ENCODE results near the gene BTBD19.
"Not testable (repeated sequence)": the region's sequence is repeated elsewhere in the genome, so short reads cannot be mapped to it uniquely, and the experiment has no call there.

Gene BTBD19

DNA sequence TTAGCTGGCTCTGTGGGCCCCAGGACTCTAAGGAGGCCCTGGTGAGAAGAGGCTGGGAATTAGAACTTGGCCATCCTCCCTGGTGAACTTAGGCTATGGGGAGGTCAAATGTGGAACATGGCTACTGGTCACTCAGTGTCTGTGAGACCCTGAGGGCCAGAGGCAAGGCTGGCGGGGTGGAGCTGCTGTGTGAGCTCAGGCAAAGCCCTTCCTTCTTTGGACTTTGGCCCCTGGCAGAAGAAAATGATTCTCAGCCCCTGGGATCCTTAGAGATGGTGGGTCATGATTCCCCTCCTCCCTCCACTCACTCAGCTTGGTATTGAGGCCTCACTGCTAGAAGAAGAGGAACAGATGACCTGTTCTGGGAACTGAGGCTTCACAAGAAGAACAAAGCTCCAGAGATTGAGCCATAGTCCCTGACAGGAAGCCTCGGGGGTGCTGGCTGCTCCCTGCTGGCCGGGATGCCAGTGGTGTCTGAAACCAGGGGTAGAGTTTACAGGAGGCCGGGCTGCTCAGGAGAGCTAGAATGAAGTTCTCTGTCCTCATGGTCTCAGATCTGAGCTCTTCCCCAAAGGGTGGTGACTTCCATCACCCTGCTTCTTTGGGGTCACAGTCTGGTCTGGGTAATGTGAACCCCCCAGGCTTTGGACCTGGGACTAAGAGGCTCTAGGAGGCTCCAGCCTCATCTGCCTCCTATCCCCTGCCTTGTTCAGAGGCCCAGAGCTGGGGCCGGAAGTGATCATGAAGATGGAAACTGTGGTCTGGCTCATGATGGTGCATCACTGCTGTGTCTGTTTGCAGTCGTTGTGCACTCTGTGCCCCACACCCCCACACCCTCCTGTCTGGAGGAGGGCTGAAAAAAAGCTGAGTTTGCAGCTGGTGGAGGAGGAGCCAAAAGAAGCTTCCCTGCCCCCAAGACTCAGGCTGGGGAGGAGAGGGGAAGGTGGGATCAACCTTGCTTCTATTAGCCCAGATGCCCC lies 905 bp downstream of the BTBD19 start:
- DNase-seq (ENCODE audit: low spot score) = peak; percentile 48

DNA sequence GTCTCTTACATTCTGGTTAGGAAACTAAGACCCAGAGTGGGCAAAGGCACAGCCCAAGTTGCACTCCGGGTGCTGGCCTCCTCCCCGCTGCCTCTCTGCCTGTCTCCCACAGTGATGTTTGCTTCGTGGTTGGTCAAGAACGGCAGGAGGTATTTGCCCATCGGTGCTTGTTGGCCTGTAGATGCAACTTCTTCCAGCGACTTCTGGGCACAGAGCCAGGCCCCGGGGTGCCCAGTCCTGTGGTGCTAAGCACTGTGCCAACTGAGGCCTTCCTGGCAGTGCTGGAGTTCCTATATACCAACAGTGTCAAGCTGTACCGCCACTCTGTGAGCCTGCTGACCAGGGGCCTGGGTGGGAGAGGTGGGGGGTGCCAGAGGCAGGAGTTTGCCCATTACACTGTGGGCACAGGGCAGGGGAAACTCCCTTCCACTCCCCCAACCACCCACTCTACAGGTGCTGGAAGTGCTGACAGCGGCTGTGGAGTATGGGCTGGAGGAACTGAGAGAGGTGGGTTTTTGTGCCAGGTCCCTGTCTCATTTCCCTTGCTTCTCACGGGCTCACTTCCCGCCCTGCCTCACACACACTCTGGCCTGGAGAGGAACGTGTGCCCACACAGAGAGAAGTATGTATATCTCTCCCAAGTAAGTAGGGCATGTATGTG lies 1.9 kb downstream of the BTBD19 start:
- DNase-seq (ENCODE audit: low spot score) = no peak

- not testable (repeated sequence) for DNase-seq (ENCODE audit: low spot score)
Measured at GRCh38 chr1:44810762-44811105, 2.4 kb downstream of the BTBD19 start.

DNA sequence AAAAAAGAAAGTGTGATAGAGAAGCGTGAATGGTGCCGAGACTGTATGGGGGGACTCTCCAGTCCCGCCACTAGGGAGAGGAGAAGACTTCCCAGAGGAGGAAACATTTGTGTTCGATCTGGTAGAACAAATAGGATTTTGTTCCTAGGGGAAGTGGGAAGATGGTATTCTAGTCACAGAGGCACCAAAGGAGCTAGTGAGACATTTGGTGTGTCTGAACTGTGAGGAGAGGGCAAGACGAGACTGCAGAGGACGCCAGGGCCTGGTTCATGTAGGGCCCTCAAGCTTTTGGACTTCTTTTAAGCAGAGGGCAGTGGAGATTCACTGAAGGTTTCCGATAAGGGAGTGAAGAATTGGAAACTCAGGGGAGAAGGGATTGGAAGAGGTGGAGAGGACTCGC lies 2.9 kb downstream of the BTBD19 start:
- DNase-seq (ENCODE audit: low spot score) = no peak

DNA sequence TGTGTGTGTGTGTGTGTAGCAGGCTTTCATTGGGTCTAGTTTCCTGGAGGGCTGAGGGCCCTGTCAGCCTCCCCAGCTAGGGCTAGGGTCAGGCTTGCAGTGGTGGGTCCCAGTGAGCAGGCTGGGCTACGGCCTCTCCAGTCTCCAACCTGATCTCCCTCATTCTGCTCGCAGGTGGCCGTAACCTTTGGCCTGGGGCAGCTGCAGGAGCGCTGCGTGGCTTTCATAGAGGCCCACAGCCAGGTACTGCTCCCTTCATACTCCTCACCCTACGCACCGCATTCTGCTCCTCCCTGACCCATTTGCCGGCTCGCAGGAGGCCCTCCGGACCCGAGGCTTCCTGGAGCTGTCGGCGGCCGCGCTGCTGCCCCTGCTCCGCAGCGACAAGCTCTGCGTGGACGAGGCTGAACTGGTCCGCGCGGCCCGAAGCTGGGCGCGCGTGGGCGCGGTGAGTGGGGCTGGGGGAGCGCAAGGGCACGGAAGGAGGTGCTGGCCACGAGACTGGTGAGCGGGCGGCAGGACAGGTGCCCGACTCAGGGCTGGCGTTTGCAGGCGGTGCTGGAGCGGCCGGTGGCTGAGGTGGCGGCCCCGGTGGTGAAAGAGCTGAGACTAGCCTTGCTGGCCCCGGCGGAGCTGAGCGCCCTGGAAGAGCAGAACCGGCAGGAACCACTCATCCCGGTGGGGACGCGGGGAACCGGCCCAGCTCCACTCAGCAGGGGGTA lies 4.7 kb downstream of the BTBD19 start:
- no peak for DNase-seq (ENCODE audit: low spot score)

- DNase-seq (ENCODE audit: low spot score) = not testable (repeated sequence)
Measured at GRCh38 chr1:44815926-44816325, 7.6 kb downstream of the BTBD19 start.

DNA sequence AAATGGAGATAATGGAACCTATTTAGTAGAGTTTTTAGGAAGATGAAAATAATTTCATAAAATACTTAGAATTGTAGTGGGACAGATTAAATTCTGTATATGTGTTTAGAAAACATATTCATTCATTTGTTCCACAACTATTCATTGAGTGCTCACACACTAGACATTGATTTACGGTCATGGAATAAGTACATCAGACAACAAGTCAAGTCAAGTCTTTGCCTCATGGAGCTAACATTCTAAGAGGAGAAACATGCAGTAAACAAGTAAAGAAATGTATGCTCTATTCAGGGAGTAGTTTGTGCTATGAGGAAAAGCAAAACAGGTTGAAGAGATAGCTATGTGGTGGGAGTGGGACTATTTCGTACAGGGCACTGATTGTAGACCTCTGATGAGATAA lies 9.0 kb downstream of the BTBD19 start:
- no peak for DNase-seq (ENCODE audit: low spot score)

GRCh38 chr1:44817771-44818495 lies 9.6 kb downstream of the BTBD19 start:
- no peak for DNase-seq (ENCODE audit: low spot score)

DNA sequence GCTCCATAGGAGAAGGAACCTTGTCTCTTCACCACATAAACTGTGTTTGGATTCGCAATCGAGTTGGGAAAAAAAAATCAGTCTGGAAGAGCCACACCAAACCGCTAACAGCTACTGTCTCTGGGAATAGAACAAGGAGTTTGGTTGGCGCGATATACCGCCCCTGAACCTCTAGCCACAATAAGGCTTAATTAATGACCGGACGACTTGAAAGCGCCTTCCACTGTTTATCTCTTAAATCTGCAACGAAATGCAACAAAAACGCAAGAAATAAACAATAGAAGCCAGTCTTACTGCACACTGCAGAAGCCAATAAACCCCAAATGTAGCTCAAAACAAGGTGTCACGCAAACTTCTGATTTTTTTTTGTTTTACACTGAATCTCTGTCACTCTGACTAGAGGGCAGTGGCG lies 10.9 kb downstream of the BTBD19 start:
- DNase-seq (ENCODE audit: low spot score) = no peak

DNA sequence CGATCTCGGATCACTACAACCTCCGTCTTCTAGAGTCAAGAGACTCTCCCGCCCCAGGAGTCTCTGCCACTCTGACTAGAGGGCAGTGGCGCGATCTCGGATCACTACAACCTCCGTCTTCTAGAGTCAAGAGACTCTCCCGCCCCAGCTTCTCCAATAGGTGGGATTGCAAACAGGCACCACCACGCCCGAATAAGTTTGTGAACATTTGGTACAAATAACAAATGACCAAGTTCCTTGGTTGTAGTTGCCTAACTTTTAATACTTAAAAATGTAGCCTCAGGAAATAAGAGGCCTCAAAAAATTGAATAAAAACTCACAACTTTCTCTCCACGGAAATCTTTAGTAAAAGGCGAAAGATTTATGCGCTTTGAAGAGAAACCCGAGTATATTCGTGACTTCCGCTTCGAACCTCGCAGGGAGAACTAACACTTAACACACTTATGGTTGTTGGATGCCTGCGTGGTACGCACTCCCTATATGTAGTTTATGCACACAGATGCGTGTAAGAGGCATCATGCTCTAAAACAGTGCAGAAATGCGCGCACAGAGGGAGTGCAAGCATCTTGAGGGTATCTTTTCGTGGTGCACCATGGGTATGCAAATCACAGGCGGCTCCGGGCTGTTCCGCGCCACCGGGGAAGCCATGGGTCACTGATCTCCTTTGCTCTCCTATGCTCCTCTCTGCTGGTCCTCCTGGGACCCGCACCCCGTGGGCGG lies 11.4 kb downstream of the BTBD19 start:
- peak; percentile 94 for DNase-seq (ENCODE audit: low spot score)

- no peak for DNase-seq (ENCODE audit: low spot score)
Measured at GRCh38 chr1:44820328-44821239, 12.3 kb downstream of the BTBD19 start.

DNA sequence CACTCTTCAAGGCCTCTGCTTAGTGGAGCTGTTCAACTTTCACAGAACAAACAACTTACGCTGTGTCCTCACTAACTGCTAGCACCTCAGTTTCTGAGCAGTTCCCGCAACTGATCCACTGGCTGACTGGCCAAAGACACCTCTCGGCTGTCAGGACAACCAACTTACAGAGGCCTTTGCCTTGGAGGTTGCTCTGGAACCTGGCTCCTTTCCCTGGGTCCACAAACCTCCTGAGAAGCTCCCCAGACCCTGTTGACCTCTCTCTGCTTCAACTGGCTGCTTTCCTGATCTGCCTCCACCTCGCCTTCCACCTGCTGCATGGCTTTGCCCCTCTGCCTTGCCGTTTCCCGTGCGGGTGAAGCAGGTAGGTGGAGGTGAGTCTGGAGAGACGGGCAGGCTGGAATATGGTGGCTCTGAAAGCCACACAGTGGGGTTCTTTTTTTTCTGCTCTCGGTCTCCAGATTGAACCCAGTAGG lies 13.0 kb downstream of the BTBD19 start:
- no peak for DNase-seq (ENCODE audit: low spot score)

GRCh38 chr1:44822131-44822701 lies 13.9 kb downstream of the BTBD19 start:
- no peak for DNase-seq (ENCODE audit: low spot score)

DNA sequence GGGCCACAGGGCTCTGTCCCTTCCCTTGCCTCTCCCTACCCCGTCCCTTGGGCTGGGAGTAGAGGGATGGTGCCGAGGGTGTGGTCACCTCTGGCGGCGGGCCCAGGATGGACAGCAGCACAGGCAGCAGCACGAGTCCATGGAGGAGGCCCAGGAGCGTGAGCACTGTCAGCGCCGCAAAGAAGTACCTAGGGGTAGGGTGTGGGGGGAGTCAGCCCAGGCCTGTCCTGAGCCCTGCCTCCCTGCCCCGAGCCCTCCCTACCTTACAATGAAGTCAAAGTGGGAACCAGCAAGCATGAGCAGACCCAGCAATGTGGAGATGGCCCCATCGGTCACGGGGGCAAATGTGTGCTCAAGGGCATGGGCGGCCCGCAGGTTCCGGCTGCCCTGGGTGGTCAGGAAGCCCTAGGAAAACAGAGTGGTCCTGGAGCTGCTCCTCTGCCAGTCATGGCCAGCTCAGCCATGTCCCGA lies 14.7 kb downstream of the BTBD19 start:
- no peak for DNase-seq (ENCODE audit: low spot score)

- not testable (repeated sequence) for DNase-seq (ENCODE audit: low spot score)
Measured at GRCh38 chr1:44824392-44824791, 16.1 kb downstream of the BTBD19 start.

DNA sequence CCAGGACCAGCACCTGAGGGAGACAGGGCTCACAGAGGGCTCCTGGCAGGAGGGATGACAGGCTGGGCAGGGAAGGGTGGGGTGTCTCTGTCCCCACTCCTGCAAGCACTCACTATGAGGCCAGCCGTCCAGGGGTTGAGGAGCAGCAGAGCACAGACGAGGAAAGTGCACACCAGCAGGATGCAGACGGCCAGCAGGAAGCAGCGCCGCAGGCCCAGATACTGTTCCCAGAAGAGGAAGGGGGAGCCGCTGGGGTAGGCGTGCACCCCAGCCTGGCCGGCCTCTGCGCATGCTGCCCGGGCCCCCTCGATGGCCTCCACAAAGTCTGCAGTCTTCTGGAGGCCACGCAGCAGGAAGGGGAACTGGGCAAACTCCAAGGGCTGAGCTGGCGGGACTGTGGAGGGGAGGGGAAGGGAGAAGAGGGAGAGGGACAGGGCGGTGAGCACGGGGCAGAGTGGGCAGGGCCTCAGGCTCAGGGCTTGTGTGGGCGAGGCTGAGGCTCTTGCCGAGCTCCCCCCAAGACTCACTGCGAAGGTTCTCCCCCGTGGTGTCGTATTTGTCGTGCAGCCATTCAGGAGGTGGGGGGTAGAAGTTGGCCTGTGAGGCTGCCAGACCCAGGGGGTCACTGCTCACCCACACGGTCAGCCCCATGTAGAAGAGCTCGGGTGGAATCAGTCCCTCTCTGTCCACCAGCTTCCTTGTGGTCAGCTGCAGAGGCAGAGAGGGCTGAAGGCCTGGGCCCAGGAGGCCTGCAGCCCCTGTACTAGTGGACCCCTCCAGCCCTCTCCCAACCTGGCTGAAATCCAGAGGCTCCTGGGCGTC lies 18.3 kb downstream of the BTBD19 start:
- no peak for DNase-seq (ENCODE audit: low spot score)

GRCh38 chr1:44827197-44828002 lies 19.1 kb downstream of the BTBD19 start:
- DNase-seq (ENCODE audit: low spot score) = no peak
